Nephron (organoid): ENCODE data around the gene GTF2A1L.

Experiments used
- H3K27ac Mint-ChIP-seq, 3 experiments: 2 replicates each; pipeline ENCODE4 v1.8.0; 2020; ENCODE audit warnings: mixed read lengths in 3 of 3, mild to moderate bottlenecking in 2 of 3, moderate library complexity in 1 of 3
- H3K27me3 Mint-ChIP-seq: 2 replicates; pipeline ENCODE4 v1.8.0; 2021; ENCODE audit warnings: low read depth, mild to moderate bottlenecking, moderate library complexity, mixed read lengths
- H3K36me3 Mint-ChIP-seq: 2 replicates; pipeline ENCODE4 v1.8.0; 2020; ENCODE audit warnings: low read depth, mixed read lengths
- H3K4me1 Mint-ChIP-seq: 2 replicates; pipeline ENCODE4 v1.8.0; 2020; ENCODE audit warnings: mixed read lengths
- H3K4me3 Mint-ChIP-seq, 3 experiments: 2 replicates each; pipeline ENCODE4 v1.8.0; 2020; ENCODE audit warnings: mild to moderate bottlenecking in 3 of 3, mixed read lengths in 3 of 3, moderate library complexity in 2 of 3
- H3K9me3 Mint-ChIP-seq: 2 replicates; pipeline ENCODE4 v1.8.0; 2020; ENCODE audit warnings: mixed read lengths
- CTCF ChIP-seq, 3 experiments: fragments of 200-600 bp; sonication (generic); IDR thresholded peaks; one replicate each; pipeline ENCODE4 v1.5.0; 2021; ENCODE audit warnings: antibody characterized with exemption in 3 of 3; ENCODE audit not compliant: unreplicated experiment in 3 of 3

The GTF2A1L gene

GRCh38 chr2:48600204-48600813 is 17.3 kb upstream of the GTF2A1L start:
- peaks cover 5% of the 10 kb centered on the region for H3K36me3 Mint-ChIP-seq
- H3K9me3 Mint-ChIP-seq = no peaks in the 10 kb centered on the region
- TF ChIP-seq CTCF (IDR thresholded peaks at IDR 0.05; ENCODE audit: unreplicated experiment in 3 of 3) = peak; percentile 74 to 82 (median 75)
- peak overlapping the region in 1 of 3 experiments; percentile 3 for H3K27ac Mint-ChIP-seq
- H3K4me3 Mint-ChIP-seq = no peak overlapping the region
- H3K27me3 Mint-ChIP-seq = no peaks in the 10 kb centered on the region
- no peaks in the 10 kb centered on the region for H3K4me1 Mint-ChIP-seq

DNA sequence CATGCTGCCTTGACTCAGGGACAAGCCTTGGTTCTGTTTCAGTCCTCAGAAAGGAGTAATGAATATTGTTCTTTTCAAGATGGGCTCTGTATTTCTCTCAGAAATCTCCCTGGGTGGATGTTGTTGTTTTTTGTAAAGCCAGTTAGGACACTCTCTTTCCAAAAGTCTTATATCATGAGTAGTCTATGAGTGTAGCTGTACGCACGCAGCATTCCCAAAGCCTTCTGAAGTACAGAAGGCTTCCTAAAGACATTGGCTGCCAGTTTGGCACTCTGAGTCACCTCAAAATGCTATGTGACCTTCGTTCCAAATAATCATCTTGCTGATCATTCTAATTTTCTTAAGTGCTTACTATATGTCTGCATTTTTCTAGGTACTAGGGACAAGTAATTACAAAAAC is 16.7 kb upstream of the GTF2A1L start:
- Mint-ChIP-seq H3K4me3 (no peak overlapping the region), H3K27ac (no peak overlapping the region), H3K27me3 (no peaks in the 10 kb centered on the region), H3K9me3 (no peaks in the 10 kb centered on the region), H3K36me3 (peaks cover 5% of the 10 kb centered on the region), H3K4me1 (no peaks in the 10 kb centered on the region)
- no peak for TF ChIP-seq CTCF (IDR thresholded peaks at IDR 0.05; ENCODE audit: unreplicated experiment in 3 of 3)

DNA sequence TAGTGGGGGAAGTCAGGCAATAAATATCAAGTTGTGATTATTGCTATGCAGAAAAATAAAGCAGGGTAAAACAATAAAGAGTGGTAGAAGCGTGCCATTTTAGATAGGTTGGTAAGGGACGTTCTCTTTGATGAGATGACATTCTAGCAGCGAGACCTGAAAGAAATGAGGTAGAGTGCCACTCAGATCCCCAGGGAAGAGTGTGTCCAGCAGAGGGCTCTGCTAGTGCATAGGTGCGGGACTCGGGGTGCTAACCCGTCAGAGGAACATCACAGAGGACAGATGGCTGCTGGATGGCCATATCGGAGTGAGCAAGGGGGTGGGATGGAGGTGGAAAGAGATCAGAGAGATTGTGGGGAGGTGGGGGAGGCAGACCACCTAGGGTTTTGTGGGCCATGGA is 16.3 kb upstream of the GTF2A1L start:
- Mint-ChIP-seq H3K9me3 (no peaks in the 10 kb centered on the region), H3K36me3 (peaks cover 5% of the 10 kb centered on the region), H3K4me1 (no peaks in the 10 kb centered on the region), H3K4me3 (no peak overlapping the region), H3K27me3 (no peaks in the 10 kb centered on the region), H3K27ac (no peak overlapping the region)
- TF ChIP-seq CTCF (IDR thresholded peaks at IDR 0.05; ENCODE audit: unreplicated experiment in 3 of 3) = peak in 2 of 3 experiments; percentile 24 to 28

DNA sequence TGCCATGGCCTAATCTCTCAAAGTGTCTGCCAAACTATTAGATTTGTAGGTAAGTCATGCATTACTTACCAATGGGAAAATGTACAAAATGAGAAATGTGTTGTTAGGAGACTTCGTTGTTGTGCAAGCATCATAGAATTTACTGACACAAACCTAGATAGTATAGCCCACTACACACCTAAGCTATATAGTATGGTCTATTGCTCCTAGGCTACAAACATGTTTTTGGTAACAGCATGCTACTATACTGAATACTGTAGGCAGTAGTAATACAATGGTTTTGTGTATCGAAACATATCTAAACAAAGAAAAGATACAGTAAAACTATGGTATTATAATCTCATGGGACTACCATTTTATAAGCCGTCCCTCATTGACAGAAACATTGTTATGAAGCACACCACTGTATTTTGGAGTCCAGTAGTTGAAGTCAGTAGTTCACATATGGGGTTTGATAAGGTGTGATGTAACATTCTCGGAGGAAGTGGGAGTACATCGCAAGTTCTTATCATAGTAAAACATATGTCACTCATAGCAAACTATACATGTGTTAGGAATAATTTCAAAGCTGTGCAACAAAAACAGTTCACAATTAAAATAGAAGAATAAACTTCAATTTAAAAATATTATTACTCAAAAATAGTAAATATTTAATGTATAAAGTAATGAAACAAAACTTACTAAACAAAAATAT is 12.0 kb upstream of the GTF2A1L start:
- no peaks in the 10 kb centered on the region for H3K4me1 Mint-ChIP-seq
- peaks cover 5% of the 10 kb centered on the region for H3K36me3 Mint-ChIP-seq
- no peak overlapping the region for H3K27ac Mint-ChIP-seq
- H3K27me3 Mint-ChIP-seq = no peaks in the 10 kb centered on the region
- no peaks in the 10 kb centered on the region for H3K9me3 Mint-ChIP-seq
- H3K4me3 Mint-ChIP-seq = no peak overlapping the region
- no peak for TF ChIP-seq CTCF (IDR thresholded peaks at IDR 0.05; ENCODE audit: unreplicated experiment in 3 of 3)

DNA sequence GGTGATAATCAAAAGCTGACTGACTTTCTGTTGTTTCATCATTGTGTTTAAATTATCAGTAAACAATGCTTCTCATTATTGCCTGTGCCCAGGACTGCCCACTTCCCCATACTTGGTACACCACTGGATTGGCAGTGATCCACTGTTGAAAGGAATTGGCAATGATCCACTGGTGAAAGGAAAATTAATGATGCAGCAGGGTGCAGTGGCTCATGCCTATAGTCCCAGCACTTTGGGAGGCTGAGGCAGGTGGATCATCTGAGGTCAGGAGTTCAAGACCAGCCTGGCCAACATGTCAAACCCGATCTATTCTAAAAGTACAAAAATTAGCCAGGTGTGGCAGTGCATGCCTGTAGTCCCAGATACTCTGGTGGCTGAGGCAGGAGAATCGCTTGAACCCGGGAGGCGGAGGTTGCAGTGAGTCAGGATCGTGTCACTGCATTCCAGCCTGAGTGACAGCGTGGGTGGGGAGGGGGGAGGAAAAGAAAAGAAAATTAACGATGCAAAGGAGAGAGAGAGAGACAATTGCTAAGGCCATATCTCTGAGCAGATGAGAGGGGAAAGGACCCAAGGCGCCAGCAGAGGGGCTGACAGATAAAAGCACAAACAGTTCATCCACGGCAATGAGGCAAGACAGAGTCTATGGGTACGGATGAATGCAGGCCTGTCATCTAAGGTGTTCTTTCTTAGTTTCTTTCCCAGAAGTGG is 10.2 kb upstream of the GTF2A1L start:
- TF ChIP-seq CTCF (IDR thresholded peaks at IDR 0.05; ENCODE audit: unreplicated experiment in 3 of 3) = no peak
- H3K4me1 Mint-ChIP-seq = no peaks in the 10 kb centered on the region
- H3K27me3 Mint-ChIP-seq = no peaks in the 10 kb centered on the region
- peaks cover 9% of the 10 kb centered on the region for H3K36me3 Mint-ChIP-seq
- H3K9me3 Mint-ChIP-seq = no peaks in the 10 kb centered on the region
- H3K27ac Mint-ChIP-seq = no peak overlapping the region
- H3K4me3 Mint-ChIP-seq = no peak overlapping the region
